OCI-LY7 (cell line): ENCODE measurements around the gene TRABD2B. TPM values are rescaled to one million over a fixed set of nuclear protein-coding genes. Genes with fewer than 3 reads are reported as not detected.

Experiments used
- BruUV-seq: library from RNA; stranded (reverse); fragments of 400-500 nt; replicated peaks from 2 replicates; lab custom pipeline; 2021; lab: Mats Ljungman, UMichigan
- CTCF ChIA-PET: fragments of 300-600 bp; sonication (Branson Sonifier 250); formaldehyde crosslinking; loops from one replicate; lab custom pipeline; 2022; ENCODE audit warnings: antibody characterized with exemption; ENCODE audit not compliant: unreplicated experiment; lab: Charles Lee
- POLR2A ChIA-PET: fragments of 300-600 bp; sonication (Branson Sonifier 250); formaldehyde crosslinking; loops from one replicate; lab custom pipeline; 2022; ENCODE audit warnings: antibody characterized with exemption; lab: Charles Lee
- DNase-seq: peaks from one replicate; pipeline ENCODE4 v3.0.0-alpha.2; 2015; ENCODE audit warnings: low spot score
- H2AFZ ChIP-seq: fragments of 200-600 bp; sonication (generic), shearing (Covaris generic); 2 replicates; pipeline ENCODE4 v1.6.1; 2014; ENCODE audit warnings: mild to moderate bottlenecking, antibody characterized with exemption, low read length, moderate library complexity
- H3K27ac ChIP-seq: fragments of 200-600 bp; sonication (generic); 2 replicates; pipeline ENCODE4 v1.5.1; 2014; ENCODE audit warnings: mixed run types, low read depth, mild to moderate bottlenecking, moderate library complexity, low read length, inconsistent platforms; ENCODE audit not compliant: poor library complexity, severe bottlenecking
- H3K36me3 ChIP-seq: fragments of 200-600 bp; sonication (generic); 2 replicates; pipeline ENCODE4 v1.6.1; 2014; ENCODE audit warnings: mild to moderate bottlenecking, antibody characterized with exemption, low read length, moderate library complexity, mixed read lengths; ENCODE audit not compliant: insufficient read depth
- H3K4me1 ChIP-seq: fragments of 200-600 bp; sonication (generic); 2 replicates; pipeline ENCODE4 v1.5.1; 2014; ENCODE audit warnings: mild to moderate bottlenecking, low read length; ENCODE audit not compliant: insufficient read depth, poor library complexity, severe bottlenecking
- H3K4me2 ChIP-seq: fragments of 200-600 bp; sonication (generic); 2 replicates; pipeline ENCODE4 v1.6.1; 2014; ENCODE audit warnings: mild to moderate bottlenecking, low read length
- H3K4me3 ChIP-seq: fragments of 200-600 bp; sonication (generic); 2 replicates; pipeline ENCODE4 v1.5.1; 2014; ENCODE audit warnings: mild to moderate bottlenecking, low read depth, low read length; ENCODE audit not compliant: poor library complexity, severe bottlenecking
- H3K79me2 ChIP-seq: fragments of 200-600 bp; sonication (generic); 2 replicates; pipeline ENCODE4 v1.6.1; 2016; ENCODE audit warnings: low read depth, mild to moderate bottlenecking, low read length, moderate library complexity, mixed read lengths; ENCODE audit not compliant: insufficient read depth
- H3K9me2 ChIP-seq: fragments of 200-600 bp; sonication (generic); 2 replicates; pipeline ENCODE4 v1.6.1; 2016; ENCODE audit warnings: mild to moderate bottlenecking, low read length, mixed read lengths; ENCODE audit not compliant: insufficient read depth
- H3K9me3 ChIP-seq: fragments of 200-600 bp; sonication (generic); 2 replicates; pipeline ENCODE4 v1.6.1; 2014; ENCODE audit warnings: mild to moderate bottlenecking, mixed run types, low read length, mixed read lengths
- H4K20me1 ChIP-seq: fragments of 200-600 bp; sonication (generic); 2 replicates; pipeline ENCODE4 v1.6.1; 2014; ENCODE audit warnings: mild to moderate bottlenecking, antibody characterized with exemption, low read length, moderate library complexity, mixed read lengths; ENCODE audit not compliant: insufficient read depth
- CTCF ChIP-seq: fragments of 200-600 bp; sonication (generic); conservative IDR thresholded peaks from 2 replicates; pipeline ENCODE4 v1.5.1; 2014; ENCODE audit warnings: mild to moderate bottlenecking, antibody characterized with exemption, low read length, moderate library complexity, mixed read lengths
- EZH2phosphoT487 ChIP-seq: fragments of 200-600 bp; sonication (generic); IDR thresholded peaks from 2 replicates; pipeline ENCODE4 v1.6.1; 2018; ENCODE audit warnings: low read depth, borderline replicate concordance, mild to moderate bottlenecking, mixed run types, antibody characterized with exemption, low read length, moderate library complexity, mixed read lengths
- intact Hi-C: fragments of 100-400 bp; cut with micrococcal nuclease; formaldehyde crosslinking; loops from one replicate; pipeline ENCODE4 v1.10.0; 2022; ENCODE audit not compliant: unreplicated experiment
- total RNA-seq, 2 experiments: library from RNA; depleted of rRNA in 1 of 2; stranded (reverse); fragments of >200 nt in 1 of 2; shearing (Covaris generic) in 1 of 2; gene quantifications; 2 replicates each; pipeline ENCODE4 v1.2.3, GENCODE V29; 2014 to 2022

The TRABD2B gene
- total RNA-seq, 2 experiments from 2014 or later, result not detected

- intact Hi-C loops, result no loop called here
- CTCF ChIA-PET, result no interaction called here
- no peaks in the 10 kb centered on the region for H3K4me1 ChIP-seq
Observed at GRCh38 chr1:48026701-48027532, 29.7 kb upstream of the TRABD2B start.

GRCh38 chr1:48026275-48026674, 29.1 kb upstream of the TRABD2B start:
- no peak overlapping the region for H2AFZ ChIP-seq
- TF ChIP-seq CTCF (no peak), EZH2phosphoT487 (no peak)
- POLR2A ChIA-PET, result no interaction called here
- H4K20me1 ChIP-seq, result no peaks in the 10 kb centered on the region
- intact Hi-C loops, result no loop called here
- H3K9me3 ChIP-seq, result no peaks in the 10 kb centered on the region
- BruUV-seq, result no TSS peak
- CTCF ChIA-PET, result no interaction called here
- H3K4me1 ChIP-seq, result no peaks in the 10 kb centered on the region
- no peak overlapping the region for H3K27ac ChIP-seq
- H3K79me2 ChIP-seq, result no peaks in the 10 kb centered on the region
- H3K4me3 ChIP-seq, result no peak overlapping the region
- no peak overlapping the region for H3K4me2 ChIP-seq
- DNase-seq, result no peak
- no peaks in the 10 kb centered on the region for H3K9me2 ChIP-seq
- H3K36me3 ChIP-seq, result no peaks in the 10 kb centered on the region

More at GRCh38 chr1:48026701-48027532, 29.7 kb upstream of the TRABD2B start:
- POLR2A ChIA-PET, result no interaction called here
- H3K4me3 ChIP-seq, result no peak overlapping the region
- no peak for DNase-seq
- TF ChIP-seq CTCF (no peak), EZH2phosphoT487 (no peak)
- no peaks in the 10 kb centered on the region for H3K9me2 ChIP-seq
- H3K27ac ChIP-seq, result no peak overlapping the region
- H3K9me3 ChIP-seq, result no peaks in the 10 kb centered on the region
- H3K4me2 ChIP-seq, result no peak overlapping the region
- H4K20me1 ChIP-seq, result no peaks in the 10 kb centered on the region
- H3K79me2 ChIP-seq, result no peaks in the 10 kb centered on the region
- no TSS peak for BruUV-seq
- H2AFZ ChIP-seq, result no peak overlapping the region
- no peaks in the 10 kb centered on the region for H3K36me3 ChIP-seq

GRCh38 chr1:48025076-48025475, 27.9 kb upstream of the TRABD2B start:
- Histone ChIP-seq H2AFZ (no peak overlapping the region), H3K4me3 (no peak overlapping the region), H4K20me1 (no peaks in the 10 kb centered on the region), H3K9me3 (no peaks in the 10 kb centered on the region), H3K36me3 (no peaks in the 10 kb centered on the region), H3K4me2 (no peak overlapping the region), H3K4me1 (no peaks in the 10 kb centered on the region), H3K9me2 (no peaks in the 10 kb centered on the region), H3K79me2 (no peaks in the 10 kb centered on the region), H3K27ac (no peak overlapping the region)
- no peak for DNase-seq
- intact Hi-C loops, result no loop called here
- ChIA-PET CTCF (no interaction called here), POLR2A (interaction anchor here (0.8 kb wide), 1 partner anchor 40 kb away, joined by 3 read pairs; no protein-coding TSS in a partner anchor)
- no peak for TF ChIP-seq CTCF
- no peak for TF ChIP-seq EZH2phosphoT487
- BruUV-seq, result no TSS peak
